ENCODE data around the gene DEGS1. TPM values are rescaled to one million over a fixed set of nuclear protein-coding genes. Genes with fewer than 3 reads are reported as not detected.
A peak's percentile ranks its signal among the peaks of the same experiment; 100 is the strongest.

DEGS1 gene
- total and polyA plus RNA-seq, 2 experiments from 2014 or later: 88.7 to 107 TPM

DNA sequence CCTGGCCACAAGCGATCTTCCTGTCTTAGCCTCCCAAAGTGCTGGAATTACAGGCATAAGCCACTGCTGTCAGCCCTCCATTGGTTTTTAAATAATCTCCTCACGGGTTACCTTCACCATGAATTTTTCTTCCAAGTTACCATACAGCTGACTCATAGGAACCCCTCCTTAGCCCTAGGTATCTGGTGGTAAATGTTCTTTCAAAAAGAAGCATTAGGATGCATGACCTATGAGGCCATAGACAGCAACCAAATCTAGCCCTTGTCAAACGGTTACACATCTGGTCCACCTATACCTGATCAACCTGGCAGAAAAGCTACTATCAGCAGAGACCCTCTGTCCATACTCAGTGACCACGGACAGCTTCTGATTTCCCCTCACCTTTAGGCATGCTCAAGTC lies 12.7 kb upstream of the DEGS1 start:
- Histone ChIP-seq H3K79me2 (no peaks in the 10 kb centered on the region), H4K20me1 (ENCODE audit: insufficient read depth, poor library complexity, severe bottlenecking) (no peaks in the 10 kb centered on the region), H2AFZ (no peak overlapping the region), H3K36me3 (replicated peaks; ENCODE audit: insufficient read depth, low read depth) (no peaks in the 10 kb centered on the region), H3K27me3 (no peaks in the 10 kb centered on the region), H3K4me2 (no peak overlapping the region), H3K4me1 (ENCODE audit: insufficient read depth) (peaks cover under 1% of the 10 kb centered on the region), H3K9me2 (replicated peaks; ENCODE audit: insufficient read depth) (no peaks in the 10 kb centered on the region), H3K4me3 (no peak overlapping the region), H3K9me3 (ENCODE audit: low read depth) (no peaks in the 10 kb centered on the region), H3K27ac (no peak overlapping the region)
- no peak for TF ChIP-seq EZH2 (IDR thresholded peaks at IDR 0.05; ENCODE audit: borderline replicate concordance)
- TF ChIP-seq EZH2phosphoT487 (IDR thresholded peaks at IDR 0.05; ENCODE audit: low read depth, severe bottlenecking, unreplicated experiment): no peak
- TF ChIP-seq, protein P1, sequence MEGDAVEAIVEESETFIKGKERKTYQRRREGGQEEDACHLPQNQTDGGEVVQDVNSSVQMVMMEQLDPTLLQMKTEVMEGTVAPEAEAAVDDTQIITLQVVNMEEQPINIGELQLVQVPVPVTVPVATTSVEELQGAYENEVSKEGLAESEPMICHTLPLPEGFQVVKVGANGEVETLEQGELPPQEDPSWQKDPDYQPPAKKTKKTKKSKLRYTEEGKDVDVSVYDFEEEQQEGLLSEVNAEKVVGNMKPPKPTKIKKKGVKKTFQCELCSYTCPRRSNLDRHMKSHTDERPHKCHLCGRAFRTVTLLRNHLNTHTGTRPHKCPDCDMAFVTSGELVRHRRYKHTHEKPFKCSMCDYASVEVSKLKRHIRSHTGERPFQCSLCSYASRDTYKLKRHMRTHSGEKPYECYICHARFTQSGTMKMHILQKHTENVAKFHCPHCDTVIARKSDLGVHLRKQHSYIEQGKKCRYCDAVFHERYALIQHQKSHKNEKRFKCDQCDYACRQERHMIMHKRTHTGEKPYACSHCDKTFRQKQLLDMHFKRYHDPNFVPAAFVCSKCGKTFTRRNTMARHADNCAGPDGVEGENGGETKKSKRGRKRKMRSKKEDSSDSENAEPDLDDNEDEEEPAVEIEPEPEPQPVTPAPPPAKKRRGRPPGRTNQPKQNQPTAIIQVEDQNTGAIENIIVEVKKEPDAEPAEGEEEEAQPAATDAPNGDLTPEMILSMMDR (IDR thresholded peaks at IDR 0.05; ENCODE audit: poor library complexity): no peak
- WGBS (ENCODE audit: low lambda C conversion rate, missing lambda C conversion rate): 87% methylated on average over 4 of the region's 4 CpGs
- no peak for DNase-seq (ENCODE audit: low spot score)

DNA sequence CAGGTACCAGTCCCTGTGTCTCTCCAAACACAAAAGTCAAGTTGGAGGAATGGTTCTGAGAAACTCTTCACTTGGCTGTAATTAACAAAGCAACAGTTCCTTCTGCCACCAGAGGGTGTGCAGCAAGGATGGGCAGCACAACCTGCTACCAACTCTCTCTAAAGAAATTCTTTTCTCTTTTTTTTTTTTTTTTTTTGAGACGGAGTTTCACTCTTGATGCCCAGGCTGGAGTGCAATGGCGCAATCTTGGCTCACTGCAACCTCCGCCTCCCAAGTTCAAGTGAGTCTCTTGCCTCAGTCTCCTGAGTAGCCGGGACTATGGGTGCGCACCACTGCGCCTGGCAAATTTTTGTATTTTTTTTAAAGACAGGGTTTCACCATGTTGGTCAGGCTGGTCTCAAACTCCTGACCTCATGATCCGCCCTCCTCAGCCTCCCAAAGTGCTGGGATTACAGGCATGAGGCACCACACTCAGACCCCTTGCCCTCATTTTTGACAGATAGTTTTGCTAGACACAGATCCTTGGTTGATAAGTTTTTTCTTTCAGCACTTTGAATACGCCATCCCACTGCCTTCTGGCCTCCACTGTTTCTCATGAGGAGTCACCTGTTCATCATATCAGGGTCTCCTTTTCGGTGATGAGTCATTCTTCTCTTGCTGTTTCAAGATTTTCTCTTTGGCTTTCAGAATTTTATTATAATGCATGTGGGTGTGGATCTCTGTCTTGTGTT lies 12.1 kb upstream of the DEGS1 start:
- no peak overlapping the region for H3K27ac ChIP-seq

DNA sequence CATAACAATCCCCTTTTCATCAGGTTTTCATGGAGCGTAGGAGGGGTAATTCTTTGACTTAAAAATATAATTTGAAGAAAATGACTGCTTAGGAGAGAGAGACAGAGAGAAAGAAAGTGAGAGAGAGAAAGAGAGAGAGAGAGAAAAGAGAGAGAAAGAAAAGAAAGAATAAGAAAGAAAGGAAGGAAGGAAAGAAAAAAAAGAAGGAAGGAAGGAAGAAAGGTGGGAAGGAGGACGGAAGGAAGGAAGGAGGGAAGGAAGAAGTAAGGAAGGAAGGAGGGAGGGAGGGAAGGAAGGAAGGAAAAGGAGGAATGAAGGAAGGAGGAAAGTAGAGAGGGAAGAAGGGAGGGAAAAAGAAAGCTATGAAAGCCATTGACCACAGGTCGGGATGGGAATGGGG lies 10.8 kb upstream of the DEGS1 start:
- DNase-seq (ENCODE audit: low spot score): no peak
- Histone ChIP-seq H3K4me2 (no peak overlapping the region), H4K20me1 (ENCODE audit: insufficient read depth, poor library complexity, severe bottlenecking) (no peaks in the 10 kb centered on the region), H3K36me3 (replicated peaks; ENCODE audit: insufficient read depth, low read depth) (no peaks in the 10 kb centered on the region), H3K4me1 (ENCODE audit: insufficient read depth) (peaks cover 6% of the 10 kb centered on the region), H3K4me3 (no peak overlapping the region), H3K9me2 (replicated peaks; ENCODE audit: insufficient read depth) (no peaks in the 10 kb centered on the region), H3K79me2 (no peaks in the 10 kb centered on the region), H3K27me3 (no peaks in the 10 kb centered on the region), H3K9me3 (ENCODE audit: low read depth) (no peaks in the 10 kb centered on the region), H2AFZ (no peak overlapping the region), H3K27ac (no peak overlapping the region)
- TF ChIP-seq EZH2 (IDR thresholded peaks at IDR 0.05; ENCODE audit: borderline replicate concordance) (no peak), EZH2phosphoT487 (IDR thresholded peaks at IDR 0.05; ENCODE audit: low read depth, severe bottlenecking, unreplicated experiment) (no peak)
- TF ChIP-seq, protein P1 (IDR thresholded peaks at IDR 0.05; ENCODE audit: poor library complexity): no peak
- WGBS (ENCODE audit: low lambda C conversion rate, missing lambda C conversion rate): 89% methylated on average over 3 of the region's 3 CpGs

More for the DNA sequence above, 12.1 kb upstream of the DEGS1 start:
- Histone ChIP-seq H3K4me2 (no peak overlapping the region), H2AFZ (no peak overlapping the region), H3K27me3 (no peaks in the 10 kb centered on the region), H4K20me1 (ENCODE audit: insufficient read depth, poor library complexity, severe bottlenecking) (no peaks in the 10 kb centered on the region), H3K9me3 (ENCODE audit: low read depth) (no peaks in the 10 kb centered on the region), H3K4me1 (ENCODE audit: insufficient read depth) (peaks cover 6% of the 10 kb centered on the region), H3K9me2 (replicated peaks; ENCODE audit: insufficient read depth) (no peaks in the 10 kb centered on the region), H3K79me2 (no peaks in the 10 kb centered on the region), H3K4me3 (no peak overlapping the region), H3K36me3 (replicated peaks; ENCODE audit: insufficient read depth, low read depth) (no peaks in the 10 kb centered on the region)
- no peak for TF ChIP-seq EZH2 (IDR thresholded peaks at IDR 0.05; ENCODE audit: borderline replicate concordance)
- TF ChIP-seq, protein P1 (IDR thresholded peaks at IDR 0.05; ENCODE audit: poor library complexity): peak; percentile 39
- WGBS (ENCODE audit: low lambda C conversion rate, missing lambda C conversion rate): 92% methylated on average over 9 of the region's 9 CpGs
- no peak for DNase-seq (ENCODE audit: low spot score)

All from hepatocyte (in vitro differentiated cells).